Measurements from ENCODE around the gene BCLAF3.

- no peak for TF ChIP-seq CTCF (IDR thresholded peaks at IDR 0.05 in 2 of 3, conservative IDR thresholded peaks at IDR 0.05 in 1 of 3; ENCODE audit: borderline replicate concordance in 1 of 3, insufficient read depth in 1 of 3, low read depth in 2 of 3, low read length in 2 of 3)
- no peak for TF ChIP-seq ATF3 (IDR thresholded peaks at IDR 0.05)
- TF ChIP-seq POLR2A (IDR thresholded peaks at IDR 0.05; ENCODE audit: borderline replicate concordance, extremely low read depth, insufficient read depth, insufficient read length) = no peak
- no peak for TF ChIP-seq EZH2phosphoT487 (IDR thresholded peaks at IDR 0.05; ENCODE audit: borderline replicate concordance)
- TF ChIP-seq CEBPB (IDR thresholded peaks at IDR 0.05; ENCODE audit: low read depth) = no peak
- no peak for TF ChIP-seq REST (IDR thresholded peaks at IDR 0.05; ENCODE audit: low read depth)
- no peak for TF ChIP-seq SP1 (IDR thresholded peaks at IDR 0.05; ENCODE audit: low read depth)
- TF ChIP-seq TCF7L2 (IDR thresholded peaks at IDR 0.05; ENCODE audit: borderline replicate concordance, extremely low read depth, insufficient read depth, insufficient read length) = no peak
- no peak for TF ChIP-seq ELF1 (IDR thresholded peaks at IDR 0.05; ENCODE audit: borderline replicate concordance, low read depth)
- TF ChIP-seq ZBTB33 (IDR thresholded peaks at IDR 0.05; ENCODE audit: extremely low read depth, insufficient replicate concordance, low read length) = no peak
- TF ChIP-seq POLR2AphosphoS5 (IDR thresholded peaks at IDR 0.05; ENCODE audit: low read depth, low read length) = no peak
- no peak for TF ChIP-seq FOSL1 (IDR thresholded peaks at IDR 0.05; ENCODE audit: low read depth)
Observed at GRCh38 chrX:19954335-19955096, 36.3 kb downstream of the BCLAF3 start.
